AG04449 (cell line): Measurements from ENCODE around the gene CST3.

Experiments
- CTCF ChIA-PET: fragments of 350-600 bp; formaldehyde crosslinking; extraction: SDS; loops from one replicate; lab custom pipeline; 2021; ENCODE audit warnings: antibody characterized with exemption; lab: Yijun Ruan, JAX
- POLR2A ChIA-PET: fragments of 400-600, 350-600 bp; formaldehyde crosslinking; extraction: SDS; loops from one replicate; lab custom pipeline; 2020; ENCODE audit warnings: antibody characterized with exemption, inconsistent platforms; lab: Yijun Ruan, JAX
- DNase-seq: peaks from one replicate; pipeline ENCODE4 v3.0.0-alpha.2; 2010; ENCODE audit warnings: low read depth, low spot score
- H3K4me3 ChIP-seq: 2 replicates; pipeline ENCODE4 v1.5.1; 2011; ENCODE audit warnings: low read depth, mild to moderate bottlenecking, control low read depth, low read length
- CTCF ChIP-seq: IDR thresholded peaks from one replicate; pipeline ENCODE4 v1.5.1; 2011; ENCODE audit warnings: mild to moderate bottlenecking, moderate library complexity, low read length, control low read depth, inconsistent platforms; ENCODE audit not compliant: insufficient read depth; ENCODE audit errors: missing control alignments

Gene CST3

GRCh38 chr20:23628402-23629016, 9.2 kb downstream of the CST3 start:
- ChIA-PET POLR2A (interaction anchor here (1.2 kb wide), 1 partner anchor 9 kb away, joined by 5 read pairs; the partner anchor contains the start of gene CST3), CTCF (no interaction called here)
- DNase-seq = no peak
- H3K4me3 ChIP-seq = no peak overlapping the region
- no peak for TF ChIP-seq CTCF

DNA sequence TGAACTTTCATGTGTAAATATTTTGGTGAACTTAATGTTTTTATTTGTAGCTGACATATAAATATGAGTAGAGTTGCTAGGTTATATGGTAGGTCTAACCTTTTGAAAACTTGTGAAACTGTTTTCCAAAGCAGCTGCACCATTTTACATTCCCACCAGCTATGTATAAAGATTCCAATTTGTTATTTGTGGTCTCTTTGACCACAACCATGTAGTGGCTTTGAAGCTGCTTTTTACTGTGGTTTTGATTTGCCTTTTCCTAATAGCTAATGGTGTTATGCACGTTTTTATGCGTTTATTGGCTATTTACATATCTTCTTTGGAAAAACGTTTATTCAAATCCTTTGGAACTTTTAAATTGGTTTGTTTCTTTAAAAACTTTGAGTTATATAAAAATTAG, 10.3 kb downstream of the CST3 start:
- ChIA-PET CTCF (interaction anchor here (1.6 kb wide), 1 partner anchor 21 kb away, joined by 3 read pairs; no protein-coding TSS in a partner anchor), POLR2A (no interaction called here)
- no peak overlapping the region for H3K4me3 ChIP-seq
- DNase-seq = no peak
- TF ChIP-seq CTCF = no peak

DNA sequence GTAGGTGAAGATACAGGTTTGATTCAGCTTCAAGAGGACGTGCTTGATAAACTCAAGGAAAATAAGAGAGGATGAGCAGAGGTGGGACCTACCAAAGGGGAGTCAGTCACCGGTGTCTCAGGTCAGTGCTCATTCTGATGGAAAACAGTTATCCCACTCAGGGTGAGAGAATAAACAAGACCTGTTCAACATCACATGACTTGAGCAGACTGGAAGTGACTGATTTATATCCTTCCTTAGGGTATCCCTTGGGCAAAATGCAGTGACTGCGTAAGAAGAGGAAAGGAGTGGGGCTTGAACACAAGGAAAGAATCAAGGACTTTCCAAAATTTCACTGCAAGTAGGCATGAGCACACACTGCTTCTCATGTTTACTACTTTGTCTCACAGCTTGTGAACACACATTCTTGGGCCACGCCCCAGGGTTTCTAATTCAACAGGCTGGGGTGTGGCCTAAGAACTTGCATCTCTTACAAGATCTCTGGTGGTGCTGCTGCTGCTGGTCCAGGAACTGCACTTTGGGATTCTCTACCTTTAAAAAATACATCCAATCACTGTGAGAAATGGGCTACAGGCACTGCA, 11.6 kb downstream of the CST3 start:
- H3K4me3 ChIP-seq = no peak overlapping the region
- DNase-seq = no peak
- POLR2A ChIA-PET = no interaction called here
- TF ChIP-seq CTCF = no peak
- CTCF ChIA-PET = interaction anchor here (1.4 to 1.6 kb wide), 2 partner anchors 19 to 184 kb away, joined by 3 read pairs; no protein-coding TSS in a partner anchor

- ChIA-PET CTCF (interaction anchor here (1.4 kb wide), 1 partner anchor 183 kb away, joined by 3 read pairs; no protein-coding TSS in a partner anchor), POLR2A (no interaction called here)
These were observed 12.4 kb downstream of the CST3 start for GRCh38 chr20:23625236-23625964.

GRCh38 chr20:23624324-23624691, 13.4 kb downstream of the CST3 start:
- TF ChIP-seq CTCF = no peak
- CTCF ChIA-PET = interaction anchor here (0.7 kb wide), 1 partner anchor 182 kb away, joined by 3 read pairs; no protein-coding TSS in a partner anchor
- DNase-seq = no peak
- no peak overlapping the region for H3K4me3 ChIP-seq
- POLR2A ChIA-PET = no interaction called here

More at GRCh38 chr20:23625236-23625964, 12.4 kb downstream of the CST3 start:
- no peak for TF ChIP-seq CTCF
- H3K4me3 ChIP-seq = no peak overlapping the region
- DNase-seq = no peak

DNA sequence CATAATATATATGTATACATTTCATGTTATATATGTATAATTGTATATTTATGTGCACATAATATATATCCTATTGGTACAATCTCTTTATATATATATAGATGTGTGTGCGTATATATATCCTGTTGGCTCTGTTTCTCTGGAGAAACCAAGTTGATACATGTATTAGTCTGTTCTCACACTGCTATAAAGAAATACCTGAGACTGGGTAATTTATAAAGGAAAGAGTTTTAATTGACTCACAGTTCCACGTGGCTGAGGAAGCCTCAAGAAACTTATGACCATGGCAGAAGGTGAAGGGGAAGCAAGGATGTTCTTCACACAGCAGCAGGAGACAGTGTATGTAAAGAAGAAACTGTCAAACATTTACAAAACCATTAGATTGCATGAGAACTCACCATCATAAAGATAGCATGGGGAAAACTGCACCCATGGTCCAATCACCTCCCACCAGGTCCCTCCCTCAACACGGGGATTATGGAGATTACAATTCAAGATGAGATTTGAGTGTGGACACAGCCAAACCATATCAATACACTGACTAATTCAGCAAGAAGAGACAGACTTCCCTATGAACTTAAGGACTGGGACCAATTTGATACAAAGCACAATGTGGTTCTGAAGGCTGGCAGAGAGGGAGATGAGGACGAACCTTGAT, 14.0 kb downstream of the CST3 start:
- no peak for DNase-seq
- no peak for TF ChIP-seq CTCF
- POLR2A ChIA-PET = interaction anchor here (1.6 kb wide), 1 partner anchor 14 kb away, joined by 11 read pairs; the partner anchor contains the start of gene CST3
- H3K4me3 ChIP-seq = no peak overlapping the region
- CTCF ChIA-PET = interaction anchor here (0.7 kb wide), 1 partner anchor 182 kb away, joined by 3 read pairs; no protein-coding TSS in a partner anchor
